HG03066 (cell line): ENCODE results near the gene IL1RN.

ENCODE experiments used
- ATAC-seq: cut with Tn5 transposase; IDR thresholded peaks from one replicate; pipeline ENCODE4 v1.9.1; 2021; ENCODE audit warnings: low read depth; ENCODE audit not compliant: unreplicated experiment

IL1RN gene

DNA sequence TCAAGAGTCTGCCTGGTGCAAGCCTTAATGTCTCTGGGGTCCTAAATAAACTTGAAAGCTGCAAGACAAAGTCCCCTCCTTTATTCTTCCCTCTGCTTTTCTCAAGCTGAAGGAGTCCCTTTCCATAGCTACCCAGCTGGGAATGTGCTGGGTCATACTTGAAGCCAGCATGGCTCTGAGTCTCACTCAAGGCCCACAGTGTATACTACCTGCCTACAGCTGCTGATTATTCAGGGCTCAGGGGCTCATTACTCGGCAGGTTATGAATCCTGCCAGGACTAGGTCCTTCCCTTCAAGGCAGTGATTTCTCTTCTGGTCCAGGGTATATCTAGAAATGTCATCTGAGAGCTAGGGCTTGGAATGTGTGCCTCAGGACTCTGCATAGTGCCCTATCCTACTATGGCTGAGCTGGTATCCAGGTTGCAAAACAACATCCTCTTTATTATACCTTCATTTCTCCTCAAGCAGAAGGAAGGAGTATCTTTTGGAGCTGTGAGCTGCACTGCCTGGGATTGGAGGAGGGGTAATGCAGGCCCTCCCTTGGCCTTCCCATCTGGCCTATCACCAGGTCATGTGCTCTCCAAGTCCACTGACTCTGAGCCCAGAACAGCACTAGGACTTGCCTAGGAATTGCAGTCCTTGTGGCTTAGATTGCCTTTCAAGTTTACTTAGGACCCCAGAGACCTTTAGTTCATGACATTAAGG, 22.3 kb downstream of the IL1RN start:
- ATAC-seq, result no peak

GRCh38 chr2:113150258-113150601, 22.8 kb downstream of the IL1RN start:
- no peak for ATAC-seq

DNA sequence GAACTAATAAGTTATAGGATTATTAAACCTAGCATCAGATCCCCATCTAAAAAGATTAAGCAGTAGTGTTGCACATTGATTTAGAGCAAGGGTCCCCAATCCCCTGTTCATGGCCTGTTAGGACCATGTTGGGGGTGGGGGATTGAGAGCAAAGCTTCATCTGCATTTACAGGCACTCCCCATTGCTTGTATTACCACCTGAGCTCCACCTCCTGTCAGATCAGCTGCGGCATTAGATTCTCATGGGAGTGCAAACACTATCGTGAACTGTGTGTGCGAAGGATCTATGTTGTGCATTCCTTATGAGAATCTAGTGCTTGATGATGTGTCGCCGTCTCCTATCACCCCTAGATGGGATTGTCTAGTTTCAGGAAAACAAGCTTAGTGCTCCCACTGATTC, 27.9 kb downstream of the IL1RN start:
- no peak for ATAC-seq

DNA sequence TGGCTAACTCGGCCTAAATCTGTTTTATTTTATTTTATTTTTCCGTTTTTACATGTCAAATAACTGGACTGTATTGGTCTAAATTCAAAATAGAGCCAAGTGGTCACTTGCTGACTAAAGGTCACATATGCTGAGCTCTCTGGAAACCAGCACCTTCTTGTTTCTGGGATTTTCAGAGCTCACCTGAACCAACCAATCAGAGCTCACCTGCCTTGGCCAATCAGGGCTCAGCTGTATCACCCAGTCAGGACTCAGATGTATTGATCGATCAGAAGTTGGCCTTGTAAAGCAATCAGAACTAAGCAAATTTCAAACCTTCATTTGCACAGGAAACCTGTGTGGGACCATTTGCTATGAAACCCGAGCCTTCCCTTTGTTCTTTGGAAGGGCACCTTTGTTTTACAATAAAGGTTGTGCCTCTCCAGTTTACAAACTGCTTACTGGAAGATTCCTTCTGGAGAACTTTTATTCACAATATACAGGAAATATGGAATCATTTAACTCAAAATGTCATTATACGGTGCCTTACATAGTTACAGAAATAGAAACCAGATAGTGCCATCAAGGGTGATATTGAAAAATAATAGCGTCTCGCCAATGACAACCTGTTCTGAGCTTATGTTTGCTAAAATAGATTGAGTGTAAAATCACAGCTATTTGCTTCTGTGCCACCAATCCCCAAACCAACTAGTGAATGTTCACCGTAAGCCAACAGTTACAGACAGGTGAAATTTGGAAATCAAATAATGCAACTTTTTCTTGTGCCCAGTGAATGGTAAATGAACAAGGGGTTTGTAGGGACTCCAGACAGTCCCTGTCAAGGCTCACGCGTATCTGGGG, 29.1 kb downstream of the IL1RN start:
- ATAC-seq, result peak; percentile 4

DNA sequence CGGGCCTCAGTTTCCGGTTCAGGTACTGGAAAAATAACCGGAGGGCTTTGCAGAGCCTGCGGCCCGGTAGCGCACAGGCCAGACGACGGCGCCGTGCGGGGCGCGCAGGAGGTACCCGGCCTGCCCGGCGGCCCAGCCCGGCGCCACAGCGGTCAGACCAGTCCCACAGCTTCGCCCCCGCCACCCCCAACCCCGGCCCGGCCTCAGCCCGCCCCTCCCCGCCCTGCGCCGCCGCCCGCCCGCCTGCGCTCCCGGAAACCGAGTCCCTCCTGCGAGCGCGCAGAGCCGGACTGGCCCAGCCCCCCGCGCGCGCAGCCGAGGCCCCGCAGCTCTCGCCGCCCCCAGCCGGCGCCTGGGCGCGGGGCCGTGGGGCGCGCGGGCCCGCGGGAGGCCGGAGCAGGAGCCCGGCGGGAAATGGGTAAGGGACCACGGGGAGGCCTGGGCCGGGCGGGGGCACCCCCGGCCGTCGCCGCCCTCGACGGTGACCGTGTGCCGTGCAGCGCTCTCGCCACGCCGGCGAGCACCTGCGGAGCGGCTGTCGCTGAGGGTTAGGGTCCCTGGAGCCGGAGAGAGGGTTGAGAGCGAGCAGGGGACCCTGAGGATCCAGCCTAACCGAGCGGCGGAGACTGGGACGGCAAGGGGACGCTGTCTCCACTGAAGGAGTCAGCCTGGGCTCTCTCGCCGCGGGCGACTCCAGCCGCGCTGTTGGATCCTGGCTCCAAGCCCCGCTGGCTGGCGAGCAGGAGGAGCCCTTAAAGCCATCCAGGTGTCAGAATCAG, 29.9 kb downstream of the IL1RN start:
- peak; percentile 73 for ATAC-seq

DNA sequence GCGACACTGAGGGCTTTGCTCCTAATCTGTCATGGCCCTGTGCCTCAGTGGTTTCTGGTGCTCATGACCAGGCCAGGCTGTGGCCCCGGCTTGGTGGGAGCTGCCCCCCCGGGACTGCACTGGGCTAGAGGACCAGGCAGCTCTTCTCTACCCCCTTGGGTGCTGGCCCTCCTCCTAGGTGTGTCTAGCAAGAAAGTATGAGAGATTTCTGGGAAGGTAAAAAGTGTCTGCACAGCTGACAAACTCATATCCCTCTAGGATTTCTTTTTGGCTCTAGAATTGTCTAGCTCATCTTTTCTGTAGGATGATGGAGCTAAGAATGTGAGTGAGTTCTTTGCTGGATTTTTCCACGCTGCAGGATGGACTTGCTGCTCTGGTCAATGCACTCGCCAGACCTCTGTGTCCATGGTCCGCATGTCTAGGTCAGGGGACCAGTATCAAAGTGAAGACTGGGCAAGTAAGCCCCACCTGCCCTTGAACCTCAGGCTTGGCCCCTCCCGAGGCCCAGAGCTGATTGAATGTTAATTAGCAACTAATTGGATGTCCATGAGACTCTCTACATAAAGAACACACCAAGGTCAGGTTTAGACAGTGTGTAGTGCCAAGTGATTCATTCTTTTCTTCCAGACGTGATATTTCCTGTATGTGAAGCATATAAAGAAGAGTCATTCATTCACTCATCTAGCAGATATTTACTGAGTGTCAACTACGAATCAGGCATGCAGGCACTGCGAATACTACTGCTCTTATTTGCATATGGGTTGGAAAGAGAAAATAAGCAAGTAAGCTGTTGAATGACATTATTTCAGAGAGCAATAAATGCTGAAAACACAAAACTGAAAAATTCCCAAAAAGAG, 30.7 kb downstream of the IL1RN start:
- ATAC-seq, result no peak

GRCh38 chr2:113158884-113159553, 31.6 kb downstream of the IL1RN start:
- ATAC-seq, result no peak

DNA sequence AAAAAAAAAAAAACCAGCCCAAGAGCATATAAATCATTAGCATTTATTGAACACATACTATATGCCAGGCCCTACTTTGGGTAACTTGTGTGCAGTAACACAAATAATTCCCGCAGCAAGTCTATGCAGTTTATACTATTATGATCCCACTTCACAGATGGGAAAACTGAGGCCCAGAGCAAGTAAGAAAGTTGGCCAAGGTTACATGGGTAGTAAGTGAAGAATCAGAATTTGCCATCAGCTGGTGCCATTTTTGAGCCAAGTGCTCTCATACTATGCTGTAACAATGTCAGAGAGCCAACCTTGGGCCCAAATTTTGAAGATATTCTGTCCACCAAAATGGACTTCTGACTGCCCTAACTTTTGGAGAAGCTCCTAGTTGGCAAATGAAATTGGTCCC, 32.9 kb downstream of the IL1RN start:
- ATAC-seq, result no peak

DNA sequence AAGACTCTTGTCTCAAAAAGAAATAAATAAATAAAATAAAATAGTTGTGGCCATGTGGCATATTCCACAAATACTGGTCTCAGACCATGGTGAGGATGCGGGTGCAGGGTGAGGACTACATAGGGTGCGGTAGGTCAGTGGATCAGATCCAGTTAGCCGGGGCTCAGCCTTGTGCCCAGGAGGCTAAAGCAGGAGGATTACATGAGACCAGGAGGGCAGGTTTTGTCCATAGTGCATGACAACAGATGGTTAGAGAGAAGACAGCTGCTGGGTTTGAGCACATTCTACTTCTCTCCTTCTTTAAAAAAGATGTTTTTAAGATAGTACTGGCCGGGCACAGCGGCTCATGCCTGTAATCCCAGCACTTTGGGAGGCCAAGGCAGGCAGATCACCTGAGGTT, 33.6 kb downstream of the IL1RN start:
- ATAC-seq, result no peak

- ATAC-seq, result no peak
Observed at GRCh38 chr2:113162173-113162572, 34.8 kb downstream of the IL1RN start.

DNA sequence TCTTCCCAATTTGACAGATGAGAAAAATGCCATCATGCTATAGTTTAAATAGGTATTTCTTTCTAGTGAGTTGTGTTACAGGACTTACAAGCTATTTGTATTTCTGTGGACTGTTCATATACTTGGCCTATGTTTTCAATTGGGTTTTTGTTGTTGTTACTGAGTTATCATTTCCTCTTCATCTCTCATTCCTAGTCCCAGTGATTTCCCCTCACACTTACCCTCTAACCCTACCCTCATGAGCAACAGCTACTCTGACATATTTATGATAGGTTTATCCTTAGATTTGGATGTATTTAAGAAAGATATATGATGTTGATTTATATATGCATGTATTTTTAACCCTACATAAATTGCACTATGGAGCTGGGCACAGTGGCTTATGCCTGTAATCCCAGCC, 35.5 kb downstream of the IL1RN start:
- ATAC-seq, result no peak

DNA sequence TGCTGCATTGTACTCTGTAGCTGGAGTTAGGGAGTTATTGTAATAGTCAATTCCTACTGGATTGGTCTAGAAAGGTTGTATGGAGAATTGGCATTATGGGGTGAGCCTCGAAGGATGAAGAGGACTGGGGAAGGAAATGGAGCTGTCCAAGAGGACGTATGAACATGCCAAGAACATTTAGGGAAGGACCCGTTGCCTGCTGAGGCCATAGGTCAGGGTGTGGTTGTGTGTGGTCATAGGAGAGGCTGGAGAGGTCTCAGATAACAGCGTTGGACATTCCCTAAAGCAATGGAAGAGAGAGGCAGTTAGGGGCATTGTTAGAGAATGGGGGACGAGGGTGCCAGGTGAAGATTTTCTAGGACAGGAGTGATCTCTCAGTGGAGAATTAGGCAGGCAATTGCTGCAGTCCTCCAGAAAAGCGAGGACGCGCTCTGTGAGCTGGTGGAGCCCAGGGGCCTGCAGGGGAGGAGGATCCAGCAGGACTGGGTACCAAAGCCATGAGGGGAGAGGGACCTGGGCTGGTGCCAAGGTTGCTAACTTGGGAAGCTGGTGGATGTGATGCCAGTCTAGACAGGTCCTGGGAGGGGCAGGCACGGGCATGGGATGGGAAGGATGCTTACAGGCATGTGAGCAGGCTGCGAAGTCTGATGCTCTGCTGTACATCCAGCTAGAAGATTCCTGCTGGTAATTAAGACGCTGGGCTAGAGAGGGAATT, 37.0 kb downstream of the IL1RN start:
- ATAC-seq, result no peak

- ATAC-seq, result no peak
Observed at GRCh38 chr2:113164930-113165585, 37.7 kb downstream of the IL1RN start.

- no peak for ATAC-seq
Observed at GRCh38 chr2:113166187-113166645, 38.8 kb downstream of the IL1RN start.

- no peak for ATAC-seq
Observed at GRCh38 chr2:113167115-113167932, 39.9 kb downstream of the IL1RN start.

GRCh38 chr2:113167962-113168340, 40.6 kb downstream of the IL1RN start:
- ATAC-seq, result no peak

GRCh38 chr2:113169002-113169530, 41.7 kb downstream of the IL1RN start:
- no peak for ATAC-seq

GRCh38 chr2:113169586-113169985, 42.2 kb downstream of the IL1RN start:
- ATAC-seq, result no peak
